ENCODE measurements around the gene SORL1-AS1.

Gene SORL1-AS1

DNA sequence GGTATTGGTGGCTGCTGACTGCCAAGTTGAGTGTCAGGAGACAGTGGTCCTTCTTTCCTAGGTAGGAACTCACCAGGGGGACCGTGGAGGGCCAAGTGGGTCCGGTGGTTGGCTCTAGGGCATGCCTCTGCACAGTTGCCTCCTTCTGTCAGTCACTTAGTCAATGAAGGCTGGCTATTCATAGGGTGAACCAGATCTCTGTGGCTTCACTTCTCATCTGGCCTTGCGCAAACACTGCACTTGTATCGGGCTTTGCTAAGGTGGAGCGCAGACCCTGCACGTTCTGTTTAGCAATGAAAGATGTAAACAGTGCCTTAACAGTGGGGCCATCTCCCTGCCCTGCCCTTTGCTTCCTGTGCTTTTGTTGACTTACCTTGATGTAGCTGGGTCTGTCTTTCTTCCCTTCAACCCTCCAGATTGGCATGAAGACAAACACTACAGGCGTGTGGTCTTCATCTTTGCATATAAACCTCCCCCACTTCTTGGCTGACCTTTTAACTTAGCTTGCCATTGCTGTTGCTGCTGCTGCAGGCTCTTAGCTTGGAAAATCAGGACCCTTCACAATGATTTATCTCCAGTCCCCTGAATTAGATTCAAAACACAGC is 6.7 kb upstream of the SORL1-AS1 start:
- no peak overlapping the region for H3K4me3 ChIP-seq (ENCODE audit: low read depth, low read length)
- TF ChIP-seq, protein P1, sequence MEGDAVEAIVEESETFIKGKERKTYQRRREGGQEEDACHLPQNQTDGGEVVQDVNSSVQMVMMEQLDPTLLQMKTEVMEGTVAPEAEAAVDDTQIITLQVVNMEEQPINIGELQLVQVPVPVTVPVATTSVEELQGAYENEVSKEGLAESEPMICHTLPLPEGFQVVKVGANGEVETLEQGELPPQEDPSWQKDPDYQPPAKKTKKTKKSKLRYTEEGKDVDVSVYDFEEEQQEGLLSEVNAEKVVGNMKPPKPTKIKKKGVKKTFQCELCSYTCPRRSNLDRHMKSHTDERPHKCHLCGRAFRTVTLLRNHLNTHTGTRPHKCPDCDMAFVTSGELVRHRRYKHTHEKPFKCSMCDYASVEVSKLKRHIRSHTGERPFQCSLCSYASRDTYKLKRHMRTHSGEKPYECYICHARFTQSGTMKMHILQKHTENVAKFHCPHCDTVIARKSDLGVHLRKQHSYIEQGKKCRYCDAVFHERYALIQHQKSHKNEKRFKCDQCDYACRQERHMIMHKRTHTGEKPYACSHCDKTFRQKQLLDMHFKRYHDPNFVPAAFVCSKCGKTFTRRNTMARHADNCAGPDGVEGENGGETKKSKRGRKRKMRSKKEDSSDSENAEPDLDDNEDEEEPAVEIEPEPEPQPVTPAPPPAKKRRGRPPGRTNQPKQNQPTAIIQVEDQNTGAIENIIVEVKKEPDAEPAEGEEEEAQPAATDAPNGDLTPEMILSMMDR (IDR thresholded peaks at IDR 0.05; ENCODE audit: control insufficient read depth, extremely low read depth, insufficient read depth), result no peak
- DNase-seq (ENCODE audit: low read depth), result no peak

DNA sequence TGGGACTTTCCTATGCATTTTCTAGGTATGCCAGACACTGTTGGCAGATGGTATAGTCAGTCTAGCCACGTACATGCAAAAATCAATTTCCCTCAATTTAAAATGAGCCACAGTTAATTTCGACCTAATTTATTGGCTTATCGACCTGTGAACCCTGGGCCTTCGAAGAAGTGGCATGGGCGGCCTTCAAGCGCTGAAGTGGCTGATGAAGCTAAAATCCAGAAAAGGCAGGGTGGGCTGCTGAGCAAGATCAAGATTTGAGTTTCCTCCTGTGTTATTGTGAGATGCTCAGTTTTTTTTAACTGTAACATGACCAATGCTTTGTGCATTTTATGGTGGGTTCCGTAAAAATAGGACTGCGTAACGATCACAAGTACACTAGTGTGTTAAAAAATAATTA is 5.8 kb upstream of the SORL1-AS1 start:
- TF ChIP-seq, protein P1 (IDR thresholded peaks at IDR 0.05; ENCODE audit: control insufficient read depth, extremely low read depth, insufficient read depth), result no peak
- no peak overlapping the region for H3K4me3 ChIP-seq (ENCODE audit: low read depth, low read length)
- no peak for DNase-seq (ENCODE audit: low read depth)

DNA sequence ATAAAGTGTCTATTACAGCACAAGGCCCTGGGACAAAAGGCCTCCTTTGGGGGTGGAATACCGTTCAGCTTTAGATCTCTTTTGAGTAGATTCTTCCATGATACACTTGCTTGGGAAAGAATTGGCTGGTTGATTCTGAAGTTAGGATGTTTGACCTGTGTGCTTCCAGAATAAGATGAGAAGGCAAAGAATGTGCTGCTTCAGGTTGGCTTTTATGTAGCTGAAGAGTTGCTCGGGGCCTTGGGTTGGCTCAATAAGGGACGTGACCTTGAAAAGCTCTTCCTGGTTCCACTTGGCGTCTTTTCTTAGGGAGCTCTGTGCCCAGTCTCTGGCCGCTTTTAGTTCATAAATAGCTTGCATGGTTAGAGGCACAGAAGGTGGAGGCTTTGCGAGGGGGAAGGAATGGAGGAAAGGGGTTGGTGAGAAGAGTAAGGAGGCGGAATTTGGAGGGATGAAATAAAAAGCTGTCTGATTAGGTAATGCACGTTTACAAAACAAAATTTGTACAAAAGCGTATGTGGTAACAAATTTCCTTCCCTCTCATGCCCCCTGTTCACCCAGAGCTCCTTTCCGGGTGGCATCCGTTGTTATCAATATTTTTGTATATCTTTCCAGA is 4.2 kb upstream of the SORL1-AS1 start:
- TF ChIP-seq, protein P1 (IDR thresholded peaks at IDR 0.05; ENCODE audit: control insufficient read depth, extremely low read depth, insufficient read depth), result no peak
- no peak for DNase-seq (ENCODE audit: low read depth)
- no peak overlapping the region for H3K4me3 ChIP-seq (ENCODE audit: low read depth, low read length)

DNA sequence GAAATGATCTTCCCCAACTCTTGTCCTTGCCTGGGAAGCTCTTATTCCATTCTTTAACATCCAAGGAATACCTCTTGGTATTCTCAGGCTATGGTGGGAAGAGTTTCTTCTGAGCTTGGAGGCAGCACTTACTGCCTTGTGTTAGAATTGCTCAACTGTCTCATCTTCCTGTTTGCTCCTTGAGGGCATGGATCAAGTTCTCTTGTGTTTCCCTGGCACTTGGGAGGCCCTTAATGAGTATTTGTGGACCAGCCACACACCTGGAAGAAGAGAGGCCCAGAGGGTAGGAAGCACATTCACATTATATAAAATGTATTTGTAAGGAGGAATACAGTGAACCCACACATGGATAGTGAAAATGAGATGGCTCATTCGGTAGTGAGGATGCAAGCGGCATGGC is 3.4 kb upstream of the SORL1-AS1 start:
- no peak for DNase-seq (ENCODE audit: low read depth)
- H3K4me3 ChIP-seq (ENCODE audit: low read depth, low read length), result no peak overlapping the region
- TF ChIP-seq, protein P1 (IDR thresholded peaks at IDR 0.05; ENCODE audit: control insufficient read depth, extremely low read depth, insufficient read depth), result no peak

DNA sequence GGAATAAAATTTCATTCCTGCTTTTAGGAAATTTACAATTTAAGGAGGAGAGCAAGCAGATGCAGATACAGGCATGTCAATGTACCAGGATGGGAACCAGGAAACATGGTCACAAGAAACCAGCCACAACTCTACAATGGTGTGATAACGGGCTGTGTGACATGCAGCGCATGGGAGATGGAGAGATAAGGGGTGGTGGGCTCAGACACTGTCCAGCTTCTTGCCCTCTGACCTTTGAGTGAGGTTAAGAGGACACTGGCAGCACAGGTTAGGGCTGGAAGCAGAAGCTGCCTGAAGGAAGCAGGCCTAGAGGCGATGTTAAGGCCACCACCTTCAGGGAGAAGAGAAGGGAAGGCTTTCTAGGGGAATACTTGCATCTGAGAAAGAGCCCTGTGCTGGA is 2.3 kb upstream of the SORL1-AS1 start:
- TF ChIP-seq, protein P1 (IDR thresholded peaks at IDR 0.05; ENCODE audit: control insufficient read depth, extremely low read depth, insufficient read depth), result no peak
- no peak overlapping the region for H3K4me3 ChIP-seq (ENCODE audit: low read depth, low read length)
- no peak for DNase-seq (ENCODE audit: low read depth)

DNA sequence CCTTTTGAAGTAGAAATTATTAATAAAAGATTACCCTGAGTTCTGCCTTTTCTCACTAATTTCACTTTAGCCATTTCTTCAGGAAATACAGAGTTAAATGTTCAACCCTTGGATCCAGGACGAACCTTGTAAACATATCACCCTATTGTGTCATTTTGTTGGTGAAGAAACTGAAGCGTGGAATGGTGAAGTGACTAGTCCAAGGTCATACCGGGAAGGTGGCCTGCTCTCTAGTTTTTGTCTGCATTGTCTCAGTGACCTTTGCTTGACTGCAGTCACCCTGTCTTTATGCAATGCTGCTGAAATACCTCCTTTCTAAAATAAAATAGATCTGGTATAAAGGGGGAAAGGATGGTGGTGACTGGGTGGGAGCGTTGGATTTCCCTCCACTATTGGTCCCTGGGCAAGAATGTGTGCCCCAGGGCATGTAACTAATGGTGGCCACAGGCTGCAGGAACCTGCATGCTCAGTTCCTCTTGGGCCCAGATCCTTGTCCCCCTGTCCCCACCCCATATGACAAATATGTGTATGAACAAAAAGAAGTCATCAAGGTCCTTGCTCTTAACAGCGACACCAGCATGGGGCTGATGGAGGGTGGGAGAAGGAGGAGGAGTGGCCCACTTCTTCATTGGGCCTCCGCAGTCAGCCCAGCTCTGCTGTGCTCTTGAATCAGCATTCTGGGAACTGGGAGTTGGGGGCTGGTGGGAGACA is 977 bp upstream of the SORL1-AS1 start:
- no peak for DNase-seq (ENCODE audit: low read depth)
- H3K4me3 ChIP-seq (ENCODE audit: low read depth, low read length), result no peak overlapping the region
- TF ChIP-seq, protein P1 (IDR thresholded peaks at IDR 0.05; ENCODE audit: control insufficient read depth, extremely low read depth, insufficient read depth), result no peak
